Ishikawa (cell line): ENCODE results near the gene CNTNAP2.

Experiments used
- CEBPB ChIP-seq: IDR thresholded peaks from 2 replicates; pipeline ENCODE4 v1.6.1; 2012
- CREB1 ChIP-seq: IDR thresholded peaks from 2 replicates; pipeline ENCODE4 v1.6.1; 2012; ENCODE audit warnings: low read depth
- EP300 ChIP-seq: IDR thresholded peaks from 2 replicates; pipeline ENCODE4 v1.6.1; 2012; ENCODE audit warnings: borderline replicate concordance
- MAX ChIP-seq: IDR thresholded peaks from 2 replicates; pipeline ENCODE4 v1.6.1; 2012
- NFIC ChIP-seq: IDR thresholded peaks from 2 replicates; pipeline ENCODE4 v1.6.1; 2012
- REST ChIP-seq: IDR thresholded peaks from 2 replicates; pipeline ENCODE4 v1.6.1; 2012; ENCODE audit warnings: low read depth, mild to moderate bottlenecking
- TEAD4 ChIP-seq: IDR thresholded peaks from 2 replicates; pipeline ENCODE4 v1.6.1; 2012

GRCh38 chr7:147103224-147103623 lies 986.6 kb downstream of the CNTNAP2 start:
- no peak for TF ChIP-seq EP300
- TF ChIP-seq NFIC, result no peak
- no peak for TF ChIP-seq CEBPB
- no peak for TF ChIP-seq TEAD4
- no peak for TF ChIP-seq REST
- no peak for TF ChIP-seq MAX
- TF ChIP-seq CREB1, result no peak
